Left lung (tissue), 10 donors: Measurements from ENCODE around the gene DAB1. TPM values are rescaled to one million over a fixed set of nuclear protein-coding genes. Genes with fewer than 3 reads are reported as not detected.

Experiments used
- ATAC-seq: fragments of 200-7000 bp; cut with Tn5 transposase; one replicate; pipeline ENCODE4 v1.9.1; 2020; ENCODE audit warnings: moderate library complexity
- DNase-seq, 4 donors: peaks; one replicate each; pipeline ENCODE4 v3.0.0-alpha.2; 2013 to 2020
- H3K27ac ChIP-seq, 2 donors: fragments of 200-600 bp; sonication (generic) in 1 of 2; one replicate each; pipeline versions ENCODE4 v1.5.0 to v1.8.0; 2020 to 2021
- H3K27me3 ChIP-seq, 2 donors: fragments of 200-600 bp; sonication (generic) in 1 of 2; one replicate each; pipeline versions ENCODE4 v1.5.0 to v1.8.0; 2020 to 2021
- H3K36me3 ChIP-seq, 2 donors: fragments of 200-600 bp; sonication (generic) in 1 of 2; one replicate each; pipeline versions ENCODE4 v1.5.0 to v1.8.0; 2020 to 2021
- H3K4me1 ChIP-seq, 2 donors: fragments of 200-600 bp; one replicate each; pipeline ENCODE4 v1.8.0; 2021
- H3K4me3 ChIP-seq, 2 donors: fragments of 200-600 bp; sonication (generic) in 1 of 2; one replicate each; pipeline versions ENCODE4 v1.5.0 to v1.8.0; 2020 to 2021; ENCODE audit warnings: mild to moderate bottlenecking in 1 of 2
- H3K9me3 ChIP-seq, 2 donors: fragments of 200-600 bp; sonication (generic) in 1 of 2; one replicate each; pipeline versions ENCODE4 v1.5.0 to v1.8.0; 2020 to 2021
- CTCF ChIP-seq, 2 donors: fragments of 200-600 bp; sonication (generic) in 1 of 2; IDR thresholded peaks; one replicate each; pipeline versions ENCODE4 v1.5.0 to v1.8.0; 2021; ENCODE audit warnings: antibody characterized with exemption in 2 of 2
- intact Hi-C, 2 donors: fragments of 100-400 bp; cut with DNase I; formaldehyde crosslinking; loops; one replicate each; pipeline versions ENCODE4 v1.11.2 to v1.14.2; 2022
- polyA plus RNA-seq, 6 donors: library from polyadenylated mRNA; unstranded; fragments of 120-200 nt; gene quantifications; one replicate each; pipeline ENCODE4 v1.2.1, GENCODE V29; 2013; ENCODE audit not compliant: insufficient read length in 6 of 6
- total RNA-seq, 2 donors: library from RNA; stranded (reverse); fragmentation: NEBNext Ultra II Directional; extraction: Animal tissue kit (Norgen Biotek cat#: 25700); gene quantifications; one replicate each; pipeline ENCODE4 v1.2.1, GENCODE V29; 2021
- donor health status: DM: no; HTN: yes; CAD: no.
- donor health status: DM: no; HTN: no; CAD: no.

DAB1 gene
- total and polyA plus RNA-seq, 8 donors = 0.17 to 1.7 (median 1.1) TPM

- Histone ChIP-seq H3K9me3 (peaks cover 0 to 2% of the 10 kb centered on the region in 2 donors), H3K4me3 (no peak overlapping the region), H3K4me1 (no peaks in the 10 kb centered on the region), H3K27me3 (no peaks in the 10 kb centered on the region), H3K27ac (no peak overlapping the region), H3K36me3 (no peaks in the 10 kb centered on the region)
- DNase-seq = no peak
- no peak for TF ChIP-seq CTCF (IDR thresholded peaks at IDR 0.05)
- ATAC-seq = no peak
- intact Hi-C loops = no loop called here
Observed at GRCh38 chr1:57175506-57175905, 248.4 kb downstream of the DAB1 start.

DNA sequence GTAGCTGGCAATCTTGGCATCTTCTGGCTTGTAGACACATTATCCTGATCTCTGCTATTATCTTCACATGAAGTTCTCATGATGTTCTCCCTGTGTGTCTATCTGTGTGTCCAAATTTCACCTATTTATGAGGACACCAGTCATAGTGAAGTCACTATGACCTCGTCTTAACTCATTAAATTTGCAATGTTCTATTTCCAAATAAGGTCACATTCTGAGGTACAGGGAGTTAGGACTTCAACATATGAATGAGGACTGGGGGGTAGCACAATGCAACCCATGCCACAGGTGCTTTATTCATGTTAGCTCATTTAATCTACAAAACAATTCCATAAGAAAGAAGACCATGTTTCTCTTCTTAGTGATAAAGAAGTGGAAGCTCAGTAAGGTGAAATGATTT is 251.8 kb downstream of the DAB1 start:
- no peak for ATAC-seq
- H3K4me1 ChIP-seq = no peaks in the 10 kb centered on the region
- intact Hi-C loops = no loop called here

DNA sequence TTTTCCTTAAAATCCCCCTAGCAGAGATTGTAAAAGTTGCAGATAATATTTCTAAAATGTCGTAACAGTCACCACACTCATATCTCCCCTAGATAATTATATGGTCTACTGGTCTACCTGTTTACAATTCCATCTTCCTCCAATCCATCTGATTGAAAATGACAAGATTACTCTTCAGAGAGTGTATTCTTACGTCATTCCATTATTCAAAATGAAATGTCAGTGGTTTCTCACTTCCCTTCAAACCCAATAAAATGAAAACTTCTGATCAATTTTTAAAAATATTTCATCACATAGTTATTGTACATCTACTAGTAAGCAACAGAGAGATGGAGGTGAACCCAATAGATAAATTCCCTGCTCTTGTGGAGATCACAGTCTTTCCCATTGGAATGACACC is 255.9 kb downstream of the DAB1 start:
- TF ChIP-seq CTCF (IDR thresholded peaks at IDR 0.05) = no peak
- Histone ChIP-seq H3K9me3 (no peaks in the 10 kb centered on the region), H3K4me1 (no peaks in the 10 kb centered on the region), H3K27ac (no peak overlapping the region), H3K27me3 (no peaks in the 10 kb centered on the region), H3K36me3 (no peaks in the 10 kb centered on the region), H3K4me3 (no peak overlapping the region)
- intact Hi-C loops = no loop called here
- DNase-seq = no peak
- no peak for ATAC-seq

More for the DNA sequence above, 251.8 kb downstream of the DAB1 start:
- DNase-seq = no peak
- no peak overlapping the region for H3K4me3 ChIP-seq
- H3K27ac ChIP-seq = no peak overlapping the region
- H3K27me3 ChIP-seq = no peaks in the 10 kb centered on the region
- peaks cover 0 to 2% of the 10 kb centered on the region in 2 donors for H3K9me3 ChIP-seq
- no peaks in the 10 kb centered on the region for H3K36me3 ChIP-seq
- no peak for TF ChIP-seq CTCF (IDR thresholded peaks at IDR 0.05)

DNA sequence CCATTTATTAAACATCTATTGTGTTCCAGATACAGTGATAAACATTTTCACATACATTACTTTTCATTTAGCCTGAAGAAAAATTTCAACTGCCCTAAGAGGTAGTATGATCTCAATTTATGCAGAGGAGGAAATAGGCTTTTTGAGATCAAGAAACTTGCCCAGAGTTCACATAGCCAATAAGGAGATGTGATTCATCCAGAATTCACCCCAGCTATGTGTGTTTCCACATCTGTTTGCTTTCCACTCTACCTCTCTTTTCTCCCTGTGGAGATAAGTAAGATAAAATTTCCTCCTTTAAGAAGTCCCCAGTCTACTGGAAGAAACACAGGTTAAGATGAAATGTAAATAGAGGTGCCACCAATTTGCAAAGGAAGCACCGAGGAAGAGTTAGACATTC is 258.3 kb downstream of the DAB1 start:
- Histone ChIP-seq H3K36me3 (no peaks in the 10 kb centered on the region), H3K4me3 (no peak overlapping the region), H3K27me3 (peaks cover 0 to 3% of the 10 kb centered on the region in 2 donors), H3K4me1 (no peaks in the 10 kb centered on the region), H3K9me3 (no peaks in the 10 kb centered on the region), H3K27ac (no peak overlapping the region)
- intact Hi-C loops = no loop called here
- no peak for TF ChIP-seq CTCF (IDR thresholded peaks at IDR 0.05)
- ATAC-seq (peak; percentile 66), DNase-seq (no peak)

DNA sequence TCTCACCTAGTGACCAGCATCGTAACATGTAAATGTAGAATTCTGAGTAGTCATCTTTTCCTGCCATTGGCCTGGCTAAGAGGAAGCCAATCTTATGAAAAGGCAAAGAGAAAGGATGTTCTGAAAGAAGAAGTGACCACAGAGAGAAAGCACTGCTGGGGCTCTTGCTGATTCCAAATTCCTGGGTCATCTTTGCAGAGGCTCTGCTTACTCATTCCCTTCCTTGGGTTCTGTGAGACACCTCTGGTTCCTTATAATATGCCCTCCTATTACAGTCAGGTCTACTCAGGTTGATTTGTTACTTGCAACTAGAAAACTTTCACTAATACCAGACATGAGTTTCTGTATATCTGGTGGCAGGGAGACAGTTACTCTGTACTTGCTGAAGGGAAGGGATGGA is 259.3 kb downstream of the DAB1 start:
- no peaks in the 10 kb centered on the region for H3K4me1 ChIP-seq
- H3K27me3 ChIP-seq = peaks cover 0 to 3% of the 10 kb centered on the region in 2 donors
- ATAC-seq (no peak), DNase-seq (no peak)
- H3K9me3 ChIP-seq = no peaks in the 10 kb centered on the region
- H3K27ac ChIP-seq = no peak overlapping the region
- TF ChIP-seq CTCF (IDR thresholded peaks at IDR 0.05) = no peak
- intact Hi-C loops = no loop called here
- H3K4me3 ChIP-seq = no peak overlapping the region
- no peaks in the 10 kb centered on the region for H3K36me3 ChIP-seq
